ENCODE results near the gene ARPC5L.

- TF ChIP-seq HCFC1 (IDR thresholded peaks at IDR 0.05; ENCODE audit: low read depth, low read length), result no peak
- TF ChIP-seq ZFP30 (CRISPR knock-in tag; IDR thresholded peaks at IDR 0.05; ENCODE audit: borderline replicate concordance), result no peak
- TF ChIP-seq MNT (conservative IDR thresholded peaks at IDR 0.05), result no peak
- TF ChIP-seq CREB1 (IDR thresholded peaks at IDR 0.05), result no peak
- no peak for TF ChIP-seq CREB1 (CRISPR knock-in tag; IDR thresholded peaks at IDR 0.05)
- no peak for TF ChIP-seq POLR2A (conservative IDR thresholded peaks at IDR 0.05)
- TF ChIP-seq ARNT (IDR thresholded peaks at IDR 0.05), result no peak
- TF ChIP-seq THAP7 (CRISPR knock-in tag; IDR thresholded peaks at IDR 0.05), result no peak
- TF ChIP-seq FOXK1 (CRISPR knock-in tag; IDR thresholded peaks at IDR 0.05; ENCODE audit: borderline replicate concordance), result no peak
- no peak for TF ChIP-seq ZKSCAN3 (CRISPR knock-in tag; IDR thresholded peaks at IDR 0.05)
- no peak for TF ChIP-seq CTCF (IDR thresholded peaks at IDR 0.05 in 2 of 3, conservative IDR thresholded peaks at IDR 0.05 in 1 of 3; ENCODE audit: insufficient read depth in 2 of 3, low read depth in 1 of 3, low read length in 3 of 3)
- no peak for TF ChIP-seq ZNF232 (CRISPR knock-in tag; IDR thresholded peaks at IDR 0.05)
- no peak for TF ChIP-seq RCOR1 (IDR thresholded peaks at IDR 0.05; ENCODE audit: borderline replicate concordance in 1 of 2, low read depth in 2 of 2, low read length in 2 of 2)
- TF ChIP-seq ZNF146 (CRISPR knock-in tag; IDR thresholded peaks at IDR 0.05; ENCODE audit: unreplicated experiment), result no peak
Measured at GRCh38 chr9:124877021-124877782, 15.3 kb downstream of the ARPC5L start.
